ENCODE measurements around the gene SH3BP5L.

The SH3BP5L gene

DNA sequence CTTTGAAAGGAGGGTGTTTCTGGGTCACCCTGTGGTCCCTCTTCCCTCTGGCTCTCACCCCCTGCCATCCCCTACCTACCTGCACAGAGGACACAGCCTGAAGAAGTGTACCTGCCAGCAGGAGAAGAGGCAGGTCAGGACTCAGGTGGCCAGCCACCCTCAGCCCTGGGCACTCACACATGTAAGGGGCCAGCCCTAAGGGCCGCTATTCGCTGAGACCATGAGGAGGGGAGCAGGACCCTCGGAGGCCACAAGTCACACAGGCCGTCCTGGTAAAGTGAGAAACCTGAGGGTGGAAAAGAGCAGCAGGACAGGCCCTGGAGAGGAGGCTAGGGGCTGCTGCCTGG, 32.0 kb upstream of the SH3BP5L start:
- Histone ChIP-seq H3K9me3 (no peaks in the 10 kb centered on the region), H3K27me3 (ENCODE audit: low read depth) (no peaks in the 10 kb centered on the region; the same call in 1 of the 2 replicates), H3K36me3 (replicated peaks) (peaks cover 37% of the 10 kb centered on the region), H3K4me1 (peaks cover 14% of the 10 kb centered on the region), H3K4me3 (peak overlapping the region; percentile 47)
- in situ Hi-C loops (cut with MboI; ENCODE audit: low sequenced_read_pairs): no loop called here
- DNase-seq (ENCODE audit: low spot score in 2 of 2): no peak

DNA sequence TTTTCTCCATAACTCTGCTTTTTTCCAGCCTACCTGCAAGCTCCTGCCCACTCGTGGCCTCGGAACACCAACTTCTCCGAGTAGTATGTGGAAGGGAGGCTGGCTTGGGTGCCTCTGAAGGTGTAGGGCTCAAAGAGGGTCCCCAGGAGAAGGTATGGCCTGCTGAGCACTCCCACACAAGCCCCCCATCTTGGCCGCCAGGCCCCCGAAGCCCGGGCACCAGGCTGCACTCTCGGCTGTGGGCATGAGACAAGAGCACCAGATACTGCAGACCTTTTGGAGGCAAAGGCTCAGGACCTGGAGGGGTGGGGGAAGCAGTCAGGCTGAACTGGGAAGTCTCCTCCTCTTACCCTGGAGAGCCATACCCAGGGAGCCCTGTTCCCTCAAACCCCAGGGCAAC, 31.5 kb upstream of the SH3BP5L start:
- Histone ChIP-seq H3K27me3 (ENCODE audit: low read depth) (no peaks in the 10 kb centered on the region; the same call in 1 of the 2 replicates), H3K4me3 (peak overlapping the region; percentile 47), H3K9me3 (no peaks in the 10 kb centered on the region), H3K4me1 (peaks cover 14% of the 10 kb centered on the region), H3K36me3 (replicated peaks) (peaks cover 42% of the 10 kb centered on the region)
- no peak for DNase-seq (ENCODE audit: low spot score in 2 of 2)
- in situ Hi-C loops (cut with MboI; ENCODE audit: low sequenced_read_pairs): no loop called here

DNA sequence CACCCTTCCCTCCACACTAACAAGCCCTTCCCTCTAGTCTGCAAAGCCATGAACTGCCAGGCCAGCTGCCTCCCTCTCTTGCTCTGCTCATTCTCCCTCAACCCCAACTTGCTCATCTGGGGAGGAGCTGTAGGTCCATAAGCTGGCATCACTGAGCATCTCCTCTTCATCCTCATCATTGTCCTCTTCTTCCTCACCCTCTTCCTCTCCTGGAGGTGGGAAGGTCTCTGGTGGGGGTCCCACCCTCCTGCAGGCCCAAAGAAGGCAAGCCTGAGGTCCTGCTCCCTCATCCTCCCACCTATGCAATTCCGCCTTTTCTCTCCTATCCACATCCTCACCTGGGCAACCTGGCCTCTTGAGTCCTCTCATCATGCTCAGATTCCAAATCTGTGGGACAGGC, 30.5 kb upstream of the SH3BP5L start:
- DNase-seq (ENCODE audit: low spot score in 2 of 2): no peak
- in situ Hi-C loops (cut with MboI; ENCODE audit: low sequenced_read_pairs): no loop called here

DNA sequence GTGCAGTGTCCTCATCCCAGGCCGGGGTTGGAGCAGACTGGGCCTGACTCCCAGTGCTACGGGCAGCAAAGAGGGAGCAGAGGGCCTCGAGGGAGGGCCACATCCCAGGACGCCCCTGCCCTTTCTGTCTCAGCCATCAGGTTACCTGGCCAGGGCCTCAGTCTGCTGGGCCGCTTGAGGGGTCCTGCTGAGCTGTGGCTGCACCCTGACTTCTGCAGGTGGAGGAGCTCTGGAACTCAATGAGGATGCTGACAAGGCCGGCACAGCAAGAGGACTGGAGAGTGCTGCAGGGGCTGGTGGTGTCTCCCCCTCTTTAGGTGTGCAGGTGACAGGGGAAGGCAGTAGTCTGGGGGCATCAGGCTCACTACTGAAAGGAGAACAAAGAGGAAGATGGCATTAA, 29.9 kb upstream of the SH3BP5L start:
- no peak overlapping the region for H3K4me3 ChIP-seq
- DNase-seq (ENCODE audit: low spot score in 2 of 2): no peak
- peaks cover 54% of the 10 kb centered on the region for H3K36me3 ChIP-seq (replicated peaks)
- H3K4me1 ChIP-seq: peaks cover 14% of the 10 kb centered on the region
- in situ Hi-C loops (cut with MboI; ENCODE audit: low sequenced_read_pairs): no loop called here
- H3K9me3 ChIP-seq: no peaks in the 10 kb centered on the region
- no peaks in the 10 kb centered on the region for H3K27me3 ChIP-seq (ENCODE audit: low read depth)

More for the DNA sequence above, 30.5 kb upstream of the SH3BP5L start:
- Histone ChIP-seq H3K9me3 (no peaks in the 10 kb centered on the region), H3K36me3 (replicated peaks) (peaks cover 51% of the 10 kb centered on the region), H3K4me3 (no peak overlapping the region), H3K4me1 (peaks cover 14% of the 10 kb centered on the region), H3K27me3 (ENCODE audit: low read depth) (no peaks in the 10 kb centered on the region)

DNA sequence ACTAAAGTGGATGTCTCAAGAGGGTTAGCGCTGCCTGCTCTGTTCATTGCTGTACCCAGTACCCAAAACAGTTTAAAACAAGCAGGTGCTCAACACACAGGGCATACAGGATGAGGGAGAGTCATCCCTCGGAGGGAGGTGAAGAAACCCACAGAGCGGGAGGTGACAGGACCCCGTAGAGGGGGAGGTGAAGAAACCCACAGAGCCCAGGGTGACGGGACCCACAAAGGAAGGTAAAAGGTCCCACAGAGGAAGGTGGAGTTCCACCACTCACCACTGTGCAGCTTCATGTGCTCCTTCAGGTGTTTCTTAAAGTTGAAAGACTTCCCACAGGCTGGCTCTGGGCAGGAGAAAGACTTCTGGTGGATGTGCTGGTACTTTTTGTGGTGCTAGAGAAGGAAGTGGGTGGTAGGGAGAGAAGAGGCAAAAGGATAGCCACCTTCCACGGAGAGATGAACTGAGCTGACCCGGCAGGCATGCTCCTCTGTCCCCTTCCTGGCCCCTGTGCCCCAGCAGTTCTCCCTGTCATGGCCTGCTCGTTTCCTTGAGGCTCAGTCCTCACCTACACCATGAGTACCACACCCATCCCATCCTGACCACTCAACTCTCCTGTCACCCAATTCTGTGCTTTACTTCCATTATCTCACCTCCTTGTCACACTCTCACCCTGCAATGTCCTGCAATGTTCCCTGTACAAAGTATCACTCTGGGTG, 28.1 kb upstream of the SH3BP5L start:
- H3K4me3 ChIP-seq: no peak overlapping the region
- H3K36me3 ChIP-seq (replicated peaks): peaks cover 71% of the 10 kb centered on the region
- no peak for DNase-seq (ENCODE audit: low spot score in 2 of 2)
- no peaks in the 10 kb centered on the region for H3K27me3 ChIP-seq (ENCODE audit: low read depth)
- in situ Hi-C loops (cut with MboI; ENCODE audit: low sequenced_read_pairs): no loop called here
- H3K4me1 ChIP-seq: peaks cover 14% of the 10 kb centered on the region
- no peaks in the 10 kb centered on the region for H3K9me3 ChIP-seq

DNA sequence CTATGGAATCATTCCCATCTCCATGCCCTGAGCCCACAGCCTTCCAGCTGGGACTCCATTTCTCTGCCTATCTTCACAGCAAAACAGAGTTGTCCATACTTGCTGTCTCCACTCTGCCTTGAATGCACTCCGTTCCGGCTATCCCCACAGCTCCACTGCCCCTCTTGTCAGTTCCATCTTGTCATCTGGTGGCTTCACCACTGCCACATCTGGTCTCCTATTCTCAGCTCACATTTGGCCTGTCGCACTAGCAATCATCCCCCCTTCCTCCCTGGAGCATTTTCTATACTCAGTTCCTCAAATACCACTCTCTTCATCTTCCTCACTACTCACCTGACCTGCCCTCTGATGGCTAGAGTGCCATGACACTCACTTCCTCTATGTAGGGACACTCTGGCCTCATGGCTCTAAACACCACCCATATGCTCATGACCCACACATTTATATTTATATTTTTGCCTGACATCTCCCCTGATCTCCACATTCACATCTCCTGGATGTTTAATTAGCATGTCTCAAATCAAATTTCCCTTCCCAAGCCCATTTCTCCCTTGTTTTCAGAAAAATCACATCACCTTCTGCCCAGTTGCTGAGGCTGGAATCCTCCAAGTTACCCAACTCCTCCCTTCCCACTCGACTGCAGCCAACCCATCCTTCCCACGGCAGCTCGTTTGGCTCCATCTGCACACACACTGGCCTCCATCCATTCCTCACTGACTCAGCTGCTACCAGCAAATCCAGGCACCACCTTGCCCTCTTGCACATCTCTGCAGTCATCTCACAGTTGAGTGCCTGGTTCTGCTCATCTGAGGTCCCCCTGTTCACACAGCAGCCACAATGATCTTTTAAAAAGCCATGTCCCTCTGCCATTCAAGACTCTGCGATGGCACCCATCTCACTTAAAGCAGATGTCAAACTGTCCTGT, 27.0 kb upstream of the SH3BP5L start:
- Histone ChIP-seq H3K4me3 (no peak overlapping the region), H3K4me1 (peaks cover 10% of the 10 kb centered on the region; the same call in 1 of the 2 replicates), H3K36me3 (replicated peaks) (peaks cover 81% of the 10 kb centered on the region), H3K27me3 (ENCODE audit: low read depth) (no peaks in the 10 kb centered on the region), H3K9me3 (no peaks in the 10 kb centered on the region)
- in situ Hi-C loops (cut with MboI; ENCODE audit: low sequenced_read_pairs): no loop called here
- no peak for DNase-seq (ENCODE audit: low spot score in 2 of 2)

DNA sequence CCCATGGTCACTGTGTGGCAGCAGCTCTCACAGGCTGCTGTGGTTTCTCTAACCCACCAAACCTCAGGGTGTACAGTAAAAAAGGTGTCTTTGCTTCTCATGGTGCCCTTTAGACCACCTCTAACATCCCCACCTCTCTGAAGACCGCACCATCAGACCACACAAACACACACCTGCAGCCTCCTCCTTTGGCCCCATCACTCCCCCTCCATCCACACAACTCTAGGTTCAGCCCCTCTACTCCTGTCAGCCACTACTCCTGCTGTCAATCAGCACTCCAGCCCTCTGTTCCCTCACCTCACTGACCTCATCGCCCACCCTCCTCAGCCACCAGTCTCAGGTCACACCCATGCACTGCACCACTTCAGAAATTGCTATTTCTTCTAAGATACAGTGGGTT, 25.7 kb upstream of the SH3BP5L start:
- H3K9me3 ChIP-seq: no peaks in the 10 kb centered on the region
- no peak for DNase-seq (ENCODE audit: low spot score in 2 of 2)
- peaks cover 88% of the 10 kb centered on the region for H3K36me3 ChIP-seq (replicated peaks)

DNA sequence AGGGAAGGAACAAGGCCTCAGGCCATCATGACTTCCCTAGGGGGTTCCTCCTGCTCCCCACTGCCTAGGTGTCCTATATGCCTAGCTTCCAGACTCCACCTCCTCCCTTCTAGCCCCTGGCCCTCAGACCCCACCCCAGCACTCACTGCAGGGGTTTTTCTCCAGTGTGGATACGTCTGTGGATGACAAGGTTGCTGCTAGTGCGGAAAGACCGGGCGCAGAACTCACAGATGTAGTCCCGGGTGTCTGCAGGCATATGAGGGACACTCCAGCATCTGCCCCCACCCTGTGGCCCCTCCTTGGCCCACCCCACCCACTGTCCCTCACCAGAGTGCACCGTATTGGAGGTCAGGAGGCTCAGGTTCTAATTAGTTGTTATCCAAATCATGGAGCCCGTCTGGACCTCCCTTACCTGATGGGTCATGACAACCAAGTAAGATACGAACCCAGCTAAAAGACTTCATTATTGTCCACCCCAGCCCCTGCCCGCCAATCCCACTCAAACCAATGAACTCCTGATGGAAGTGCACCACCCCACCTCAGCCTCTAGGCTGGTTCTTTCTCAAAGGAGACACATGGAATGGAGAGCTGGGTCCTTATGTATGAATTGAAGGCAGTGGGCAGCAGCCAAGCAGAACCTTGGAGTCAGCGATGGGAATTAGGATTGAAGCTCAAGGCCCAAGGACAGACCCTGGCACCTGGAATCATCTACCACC, 25.0 kb upstream of the SH3BP5L start:
- H3K9me3 ChIP-seq: no peaks in the 10 kb centered on the region
- H3K36me3 ChIP-seq (replicated peaks): peaks cover 89% of the 10 kb centered on the region
- H3K4me3 ChIP-seq: no peak overlapping the region
- in situ Hi-C loops (cut with MboI; ENCODE audit: low sequenced_read_pairs): no loop called here
- DNase-seq (ENCODE audit: low spot score in 2 of 2): no peak
- no peaks in the 10 kb centered on the region for H3K4me1 ChIP-seq
- no peaks in the 10 kb centered on the region for H3K27me3 ChIP-seq (ENCODE audit: low read depth)

More for the DNA sequence above, 25.7 kb upstream of the SH3BP5L start:
- in situ Hi-C loops (cut with MboI; ENCODE audit: low sequenced_read_pairs): no loop called here
- Histone ChIP-seq H3K4me1 (no peaks in the 10 kb centered on the region), H3K4me3 (no peak overlapping the region), H3K27me3 (ENCODE audit: low read depth) (no peaks in the 10 kb centered on the region)

DNA sequence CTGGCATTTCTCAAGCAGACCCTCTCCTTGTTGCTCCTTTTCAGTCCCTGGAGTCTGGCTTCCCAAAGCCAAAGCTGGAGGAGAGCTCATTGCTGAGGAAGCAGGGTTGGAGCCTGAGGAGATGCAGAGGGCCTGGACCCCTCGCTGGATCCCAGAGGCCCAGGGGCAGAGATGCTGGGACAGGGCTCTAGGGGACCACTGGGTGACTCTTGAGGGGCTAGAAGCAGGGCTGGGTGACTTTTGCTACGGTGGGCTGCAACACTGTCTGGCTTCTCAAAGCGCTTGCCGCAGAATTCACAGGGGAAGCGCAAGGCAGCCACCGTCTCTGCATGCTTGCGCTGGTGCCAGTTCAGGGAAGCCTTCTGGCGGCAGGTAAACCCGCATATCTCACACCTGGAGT, 24.4 kb upstream of the SH3BP5L start:
- Histone ChIP-seq H3K36me3 (replicated peaks) (peaks cover 85% of the 10 kb centered on the region), H3K27me3 (ENCODE audit: low read depth) (no peaks in the 10 kb centered on the region)

DNA sequence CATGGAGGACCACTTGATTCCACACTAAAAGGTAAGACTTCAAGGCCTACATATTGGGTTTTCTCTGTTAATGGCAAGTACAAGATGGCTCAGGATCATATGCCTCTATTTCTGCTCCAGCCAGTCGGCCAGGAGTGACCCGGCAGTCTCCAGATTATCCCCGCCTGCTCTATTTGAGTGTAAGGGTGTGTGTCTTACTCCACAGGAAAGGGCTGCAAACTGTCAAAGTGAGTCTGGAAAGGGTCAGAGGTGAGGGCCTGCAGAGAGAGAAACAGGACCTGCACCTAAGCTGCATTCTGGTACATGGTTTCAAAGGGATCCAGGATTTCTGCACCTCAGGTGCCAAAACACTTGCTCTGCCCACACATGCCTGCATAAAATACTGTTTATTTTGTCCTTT, 23.9 kb upstream of the SH3BP5L start:
- no peaks in the 10 kb centered on the region for H3K9me3 ChIP-seq
- no peak for DNase-seq (ENCODE audit: low spot score in 2 of 2)
- in situ Hi-C loops (cut with MboI; ENCODE audit: low sequenced_read_pairs): no loop called here
- H3K27me3 ChIP-seq (ENCODE audit: low read depth): no peaks in the 10 kb centered on the region
- H3K4me1 ChIP-seq: no peaks in the 10 kb centered on the region
- no peak overlapping the region for H3K4me3 ChIP-seq
- peaks cover 80% of the 10 kb centered on the region for H3K36me3 ChIP-seq (replicated peaks)

More for the DNA sequence above, 24.4 kb upstream of the SH3BP5L start:
- H3K4me1 ChIP-seq: no peaks in the 10 kb centered on the region
- H3K9me3 ChIP-seq: no peaks in the 10 kb centered on the region
- no peak for DNase-seq (ENCODE audit: low spot score in 2 of 2)
- H3K4me3 ChIP-seq: no peak overlapping the region
- in situ Hi-C loops (cut with MboI; ENCODE audit: low sequenced_read_pairs): no loop called here

DNA sequence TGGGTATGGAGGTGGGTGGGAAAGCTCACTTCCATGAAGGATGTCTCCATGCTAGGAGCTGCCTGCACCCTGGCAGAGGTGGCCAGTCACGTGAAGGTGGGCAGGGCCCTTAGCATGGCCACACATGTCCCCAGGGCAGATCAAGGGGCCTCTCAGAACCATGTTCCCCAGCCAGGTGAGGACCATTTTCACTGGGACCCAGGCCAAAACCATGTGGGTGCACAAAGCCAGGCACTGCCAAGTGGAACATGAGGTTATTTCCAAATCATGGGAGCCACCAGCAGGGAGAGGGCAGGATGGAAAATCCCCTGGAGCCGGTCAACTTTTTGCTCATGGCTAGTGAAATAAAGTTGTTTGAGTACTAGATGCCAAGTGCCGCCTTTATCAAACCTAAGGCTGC, 23.4 kb upstream of the SH3BP5L start:
- no peaks in the 10 kb centered on the region for H3K27me3 ChIP-seq (ENCODE audit: low read depth)
- peaks cover 75% of the 10 kb centered on the region for H3K36me3 ChIP-seq (replicated peaks)
- no peak overlapping the region for H3K4me3 ChIP-seq
- in situ Hi-C loops (cut with MboI; ENCODE audit: low sequenced_read_pairs): no loop called here
- H3K9me3 ChIP-seq: no peaks in the 10 kb centered on the region
- H3K4me1 ChIP-seq: no peaks in the 10 kb centered on the region
- DNase-seq (ENCODE audit: low spot score in 2 of 2): no peak

DNA sequence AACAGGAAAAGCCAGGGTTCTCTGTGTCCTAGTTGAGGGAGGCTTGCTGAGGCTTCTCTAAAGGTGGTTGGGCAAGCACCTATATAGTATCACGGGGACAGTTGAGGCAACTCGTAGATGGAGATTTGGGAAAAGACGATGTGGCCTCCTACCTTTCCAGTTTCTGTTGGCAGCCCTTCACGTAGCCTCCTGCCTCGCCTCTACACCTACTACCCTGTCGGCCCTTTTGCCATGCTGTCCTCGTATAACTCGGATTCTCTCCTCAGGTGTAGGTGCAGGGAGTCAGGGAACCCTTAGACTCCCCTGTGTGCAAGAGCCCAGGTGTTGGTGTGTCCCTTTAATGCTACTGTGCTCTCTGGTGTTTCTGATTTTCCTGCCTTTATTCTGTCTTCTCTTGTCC, 22.9 kb upstream of the SH3BP5L start:
- no peaks in the 10 kb centered on the region for H3K9me3 ChIP-seq
- DNase-seq (ENCODE audit: low spot score in 2 of 2): no peak
- H3K36me3 ChIP-seq (replicated peaks): peaks cover 70% of the 10 kb centered on the region
- no peak overlapping the region for H3K4me3 ChIP-seq
- in situ Hi-C loops (cut with MboI; ENCODE audit: low sequenced_read_pairs): no loop called here
- H3K27me3 ChIP-seq (ENCODE audit: low read depth): no peaks in the 10 kb centered on the region
- no peaks in the 10 kb centered on the region for H3K4me1 ChIP-seq

DNA sequence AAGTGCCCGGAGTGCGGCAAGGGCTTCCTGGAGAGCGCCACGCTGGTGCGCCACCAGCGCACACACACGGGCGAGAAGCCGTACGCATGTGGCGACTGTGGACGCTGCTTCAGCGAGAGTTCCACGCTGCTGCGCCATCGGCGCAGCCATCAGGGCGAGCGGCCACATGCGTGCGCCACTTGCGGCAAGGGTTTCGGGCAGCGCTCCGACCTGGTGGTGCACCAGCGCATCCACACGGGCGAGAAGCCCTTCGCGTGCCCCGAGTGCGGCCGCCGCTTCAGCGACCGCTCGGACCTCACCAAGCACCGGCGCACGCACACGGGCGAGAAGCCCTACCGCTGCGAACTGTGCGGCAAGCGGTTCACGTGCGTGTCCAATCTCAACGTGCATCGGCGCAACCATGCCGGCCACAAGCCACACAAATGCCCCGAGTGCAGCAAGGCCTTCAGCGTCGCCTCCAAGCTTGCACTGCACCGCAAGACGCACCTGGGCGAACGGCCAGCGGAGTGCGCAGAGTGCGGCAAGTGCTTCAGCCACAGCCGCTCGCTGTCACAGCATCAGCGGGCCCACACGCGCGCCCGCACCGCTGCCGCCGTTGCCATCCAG, 22.3 kb upstream of the SH3BP5L start:
- Histone ChIP-seq H3K4me1 (no peaks in the 10 kb centered on the region), H3K4me3 (no peak overlapping the region), H3K36me3 (replicated peaks) (peaks cover 64% of the 10 kb centered on the region), H3K27me3 (ENCODE audit: low read depth) (no peaks in the 10 kb centered on the region), H3K9me3 (no peaks in the 10 kb centered on the region)
- DNase-seq (ENCODE audit: low spot score in 2 of 2): no peak
- in situ Hi-C loops (cut with MboI; ENCODE audit: low sequenced_read_pairs): no loop called here
